A673 (cell line): ENCODE data around the gene MLXIP. TPM values are rescaled to one million over a fixed set of nuclear protein-coding genes. Genes with fewer than 3 reads are reported as not detected.

Source experiments
- BruUV-seq: library from RNA; stranded (reverse); fragments of 400-500 nt; replicated peaks from 2 replicates; lab custom pipeline; 2021; lab: Mats Ljungman, UMichigan
- CTCF ChIA-PET: fragments of 300-600 bp; sonication (Branson Sonifier 250); formaldehyde crosslinking; loops from one replicate; lab custom pipeline; 2022; ENCODE audit warnings: antibody characterized with exemption; lab: Charles Lee
- POLR2A ChIA-PET: fragments of 300-600 bp; sonication (Branson Sonifier 250); formaldehyde crosslinking; loops from one replicate; lab custom pipeline; 2022; ENCODE audit warnings: antibody characterized with exemption; ENCODE audit not compliant: low non-redundant PET; lab: Charles Lee
- DNase-seq: peaks from one replicate; pipeline ENCODE4 v3.0.0-alpha.2; 2015; ENCODE audit warnings: low spot score
- H3K27ac ChIP-seq: fragments of 200-600 bp; sonication (generic); 2 replicates; pipeline ENCODE4 v1.5.1; 2016; ENCODE audit warnings: mixed run types, low read depth, mild to moderate bottlenecking, mixed read lengths, antibody characterized with exemption, low read length; ENCODE audit not compliant: poor library complexity, severe bottlenecking
- H3K27me3 ChIP-seq: fragments of 200-600 bp; sonication (generic); replicated peaks from 2 replicates; pipeline ENCODE4 v1.6.1; 2017; ENCODE audit warnings: mixed run types, low read depth, mild to moderate bottlenecking, mixed read lengths, antibody characterized with exemption, low read length; ENCODE audit not compliant: insufficient read depth, poor library complexity
- H3K36me3 ChIP-seq: fragments of 200-600 bp; sonication (generic); 2 replicates; pipeline ENCODE4 v1.6.1; 2016; ENCODE audit warnings: mixed run types, mild to moderate bottlenecking, mixed read lengths, antibody characterized with exemption, low read length; ENCODE audit not compliant: insufficient read depth, poor library complexity, severe bottlenecking
- H3K4me1 ChIP-seq: fragments of 200-600 bp; sonication (generic); 2 replicates; pipeline ENCODE4 v1.6.1; 2017; ENCODE audit warnings: mixed run types, mild to moderate bottlenecking, mixed read lengths, antibody characterized with exemption, low read length; ENCODE audit not compliant: insufficient read depth, poor library complexity, severe bottlenecking
- H3K4me3 ChIP-seq: fragments of 200-600 bp; sonication (generic); 2 replicates; pipeline ENCODE4 v1.5.1; 2016; ENCODE audit warnings: low read depth, mixed run types, mild to moderate bottlenecking, mixed read lengths, low read length; ENCODE audit not compliant: poor library complexity, severe bottlenecking
- H3K9me3 ChIP-seq: fragments of 200-600 bp; sonication (generic); 2 replicates; pipeline ENCODE4 v1.6.1; 2016; ENCODE audit warnings: mixed run types, low read depth, mild to moderate bottlenecking, mixed read lengths, antibody characterized with exemption, low read length; ENCODE audit not compliant: poor library complexity, severe bottlenecking
- EZH2 ChIP-seq: fragments of 200-600 bp; sonication (generic); IDR thresholded peaks from 2 replicates; pipeline ENCODE4 v1.6.1; 2017; ENCODE audit warnings: borderline replicate concordance, low read depth, mild to moderate bottlenecking, mixed read lengths, antibody characterized with exemption, low read length; ENCODE audit not compliant: poor library complexity, severe bottlenecking
- intact Hi-C: fragments of 100-400 bp; cut with micrococcal nuclease; formaldehyde crosslinking; loops from one replicate; pipeline ENCODE4 v1.10.0; 2022; ENCODE audit not compliant: unreplicated experiment
- total RNA-seq: library from RNA; stranded (reverse); gene quantifications from 2 replicates; pipeline ENCODE4 v1.2.3, GENCODE V29; 2021
- TF ChIP-seq, protein P1 (sequence below): fragments of 300-800, 200-600 bp; sonication (generic); conservative IDR thresholded peaks from 2 replicates; pipeline ENCODE4 v1.5.1; 2017; ENCODE audit warnings: low read depth, mild to moderate bottlenecking, antibody characterized with exemption, low read length, moderate library complexity, mixed read lengths

Gene MLXIP
- total RNA-seq, 1 experiment from 2014 or later = 32.7 TPM

GRCh38 chr12:122060081-122060501 lies 18.5 kb upstream of the MLXIP start:
- ChIA-PET CTCF (no interaction called here), POLR2A (no interaction called here)
- Histone ChIP-seq H3K27ac (no peak overlapping the region), H3K9me3 (no peaks in the 10 kb centered on the region), H3K27me3 (no peaks in the 10 kb centered on the region), H3K4me1 (peaks cover 10% of the 10 kb centered on the region), H3K4me3 (no peak overlapping the region), H3K36me3 (peaks cover 33% of the 10 kb centered on the region)
- intact Hi-C loops = no loop called here
- BruUV-seq = no TSS peak
- DNase-seq = no peak
- TF ChIP-seq EZH2 = no peak
- TF ChIP-seq, protein P1, sequence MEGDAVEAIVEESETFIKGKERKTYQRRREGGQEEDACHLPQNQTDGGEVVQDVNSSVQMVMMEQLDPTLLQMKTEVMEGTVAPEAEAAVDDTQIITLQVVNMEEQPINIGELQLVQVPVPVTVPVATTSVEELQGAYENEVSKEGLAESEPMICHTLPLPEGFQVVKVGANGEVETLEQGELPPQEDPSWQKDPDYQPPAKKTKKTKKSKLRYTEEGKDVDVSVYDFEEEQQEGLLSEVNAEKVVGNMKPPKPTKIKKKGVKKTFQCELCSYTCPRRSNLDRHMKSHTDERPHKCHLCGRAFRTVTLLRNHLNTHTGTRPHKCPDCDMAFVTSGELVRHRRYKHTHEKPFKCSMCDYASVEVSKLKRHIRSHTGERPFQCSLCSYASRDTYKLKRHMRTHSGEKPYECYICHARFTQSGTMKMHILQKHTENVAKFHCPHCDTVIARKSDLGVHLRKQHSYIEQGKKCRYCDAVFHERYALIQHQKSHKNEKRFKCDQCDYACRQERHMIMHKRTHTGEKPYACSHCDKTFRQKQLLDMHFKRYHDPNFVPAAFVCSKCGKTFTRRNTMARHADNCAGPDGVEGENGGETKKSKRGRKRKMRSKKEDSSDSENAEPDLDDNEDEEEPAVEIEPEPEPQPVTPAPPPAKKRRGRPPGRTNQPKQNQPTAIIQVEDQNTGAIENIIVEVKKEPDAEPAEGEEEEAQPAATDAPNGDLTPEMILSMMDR = no peak

GRCh38 chr12:122061253-122061652 lies 17.3 kb upstream of the MLXIP start:
- BruUV-seq = no TSS peak

DNA sequence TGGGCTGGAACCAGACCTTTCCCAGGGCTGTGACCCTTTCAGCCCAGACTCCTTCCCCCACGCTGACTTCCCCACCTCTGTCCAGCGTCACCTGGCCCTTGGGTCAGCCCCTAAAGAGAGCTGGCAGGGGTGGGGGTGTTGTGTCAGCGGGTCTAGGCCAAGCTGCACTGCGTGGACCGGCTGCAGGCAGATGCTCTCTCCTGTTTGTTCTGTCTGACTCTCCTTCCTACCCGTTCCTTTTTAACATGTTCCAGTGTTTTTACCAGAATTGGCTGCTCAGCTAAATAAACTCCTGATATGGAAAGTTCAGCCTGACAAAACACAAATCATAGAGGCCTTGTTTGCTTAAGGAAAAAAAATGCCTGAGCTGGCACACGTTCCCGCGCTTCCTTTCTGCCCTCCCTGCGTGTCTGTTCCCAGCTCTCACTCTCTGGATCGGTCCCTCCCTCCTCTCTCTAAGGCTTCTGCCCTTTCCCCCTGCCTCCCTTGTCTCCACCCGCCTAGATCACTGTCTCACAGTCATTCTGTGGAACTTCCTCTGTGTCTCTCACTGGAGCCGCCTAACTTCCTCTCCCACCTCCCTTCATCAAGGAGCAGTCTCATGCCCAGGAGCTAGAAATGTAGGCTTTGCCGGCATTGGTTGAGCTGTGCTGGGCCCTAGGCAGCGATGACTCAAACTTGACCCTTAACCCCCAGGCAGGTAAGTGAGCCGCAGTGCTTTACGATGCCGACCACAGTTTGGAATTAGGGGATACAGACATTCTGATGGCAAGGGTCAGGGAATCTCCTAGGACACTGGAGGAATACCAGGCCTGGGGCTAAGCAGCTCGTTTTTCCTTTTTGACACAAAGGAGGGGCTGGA lies 15.5 kb upstream of the MLXIP start:
- TF ChIP-seq EZH2 = no peak
- TF ChIP-seq, protein P1 = no peak
- H3K4me1 ChIP-seq = peaks cover 13% of the 10 kb centered on the region
- peak overlapping the region; percentile 53 for H3K27ac ChIP-seq
- H3K4me3 ChIP-seq = no peak overlapping the region
- peaks cover 19% of the 10 kb centered on the region for H3K36me3 ChIP-seq
- ChIA-PET CTCF (no interaction called here), POLR2A (interaction anchor here (0.5 kb wide), 1 partner anchor 77 kb away, joined by 3 read pairs; no protein-coding TSS in a partner anchor)
- BruUV-seq = no TSS peak
- no peak for DNase-seq
- H3K27me3 ChIP-seq = no peaks in the 10 kb centered on the region
- H3K9me3 ChIP-seq = no peaks in the 10 kb centered on the region
- intact Hi-C loops = no loop called here

More at GRCh38 chr12:122061253-122061652, 17.3 kb upstream of the MLXIP start:
- no peak overlapping the region for H3K4me3 ChIP-seq
- CTCF ChIA-PET = no interaction called here
- peaks cover 13% of the 10 kb centered on the region for H3K4me1 ChIP-seq
- H3K27me3 ChIP-seq = no peaks in the 10 kb centered on the region
- intact Hi-C loops = no loop called here
- peaks cover 21% of the 10 kb centered on the region for H3K36me3 ChIP-seq
- POLR2A ChIA-PET = no interaction called here
- H3K9me3 ChIP-seq = no peaks in the 10 kb centered on the region
- DNase-seq = no peak
- no peak for TF ChIP-seq EZH2
- TF ChIP-seq, protein P1 = no peak
- H3K27ac ChIP-seq = no peak overlapping the region
